ENCODE results near the gene ELAVL2.

DNA sequence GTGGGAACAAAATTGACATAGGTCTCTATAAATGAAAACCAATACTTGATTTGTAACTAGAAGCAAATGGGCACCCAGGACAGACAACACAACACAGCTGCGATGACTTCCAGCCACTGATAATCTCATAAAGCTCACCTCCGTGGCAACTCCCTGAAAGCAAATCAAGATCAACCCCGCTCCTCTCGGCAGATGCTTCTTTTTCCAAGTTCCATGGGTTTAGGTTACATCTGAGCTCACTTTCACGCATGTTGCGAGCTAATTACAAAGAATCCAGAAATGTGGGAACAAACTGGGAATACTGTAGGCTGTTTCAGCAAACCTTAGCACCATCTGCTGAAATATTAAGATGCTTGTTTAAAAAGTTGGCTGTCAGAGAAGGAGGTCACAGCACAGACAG lies 153.9 kb downstream of the ELAVL2 start:
- TF ChIP-seq CTCF (conservative IDR thresholded peaks at IDR 0.05; ENCODE audit: low read depth, low read length) (no peak), EZH2phosphoT487 (IDR thresholded peaks at IDR 0.05; ENCODE audit: borderline replicate concordance, low read length) (no peak), EZH2 (IDR thresholded peaks at IDR 0.05; ENCODE audit: low read length, unreplicated experiment) (no peak)

Measured in PC-3 (cell line).